GM12878 (cell line): ENCODE results near the gene STK40.

ENCODE experiments used
- BCL11A ChIP-seq: IDR thresholded peaks from 2 replicates; pipeline ENCODE4 v1.6.1; 2011; ENCODE audit warnings: low read depth, low read length
- CREB1 ChIP-seq: IDR thresholded peaks from 2 replicates; pipeline ENCODE4 v1.6.1; 2012; ENCODE audit warnings: low read depth, mild to moderate bottlenecking, inconsistent platforms
- EP300 ChIP-seq, 2 experiments: fragments of 150-350 bp in 1 of 2; IDR thresholded peaks; 2 replicates each; pipeline ENCODE4 v1.6.1; 2011 to 2012; ENCODE audit warnings: low read depth in 2 of 2, low read length in 2 of 2, borderline replicate concordance in 1 of 2, improper control_type of control experiment in 1 of 2, inconsistent platforms in 1 of 2; ENCODE audit not compliant: control insufficient read depth in 1 of 2
- KAT2A ChIP-seq: conservative IDR thresholded peaks from 2 replicates; pipeline ENCODE4 v1.6.1; 2011; ENCODE audit warnings: low read depth, low read length; ENCODE audit not compliant: control insufficient read depth
- KLF5 ChIP-seq: fragments of 450-650 bp; IDR thresholded peaks from 2 replicates; pipeline ENCODE4 v1.6.1; 2014; ENCODE audit warnings: mild to moderate bottlenecking; ENCODE audit not compliant: partially characterized antibody
- MTA3 ChIP-seq: IDR thresholded peaks from 2 replicates; pipeline ENCODE4 v1.6.1; 2012; ENCODE audit warnings: low read length, inconsistent platforms, borderline replicate concordance
- POLR2A ChIP-seq: IDR thresholded peaks from 2 replicates; pipeline ENCODE4 v1.6.1; 2011; ENCODE audit warnings: low read depth, mild to moderate bottlenecking, low read length
- RB1 ChIP-seq: fragments of 450-650 bp; formaldehyde crosslinking; IDR thresholded peaks from 2 replicates; pipeline ENCODE4 v1.6.1; 2017; ENCODE audit warnings: mild to moderate bottlenecking, borderline replicate concordance
- RBBP5 ChIP-seq: fragments of 200-600 bp; sonication (generic); conservative IDR thresholded peaks from 2 replicates; pipeline ENCODE4 v1.6.1; 2016
- SUZ12 ChIP-seq: fragments of 200-600 bp; sonication (generic); IDR thresholded peaks from one replicate; pipeline ENCODE4 v1.6.1; 2018; ENCODE audit warnings: antibody characterized with exemption, mild to moderate bottlenecking; ENCODE audit not compliant: unreplicated experiment
- TF ChIP-seq, protein P1 (sequence below): IDR thresholded peaks from 2 replicates; pipeline ENCODE4 v1.6.1; 2012; ENCODE audit warnings: low read depth, low read length, improper control_type of control experiment
- TF ChIP-seq, protein P2 (sequence below): fragments of 450-650 bp; IDR thresholded peaks from 2 replicates; pipeline ENCODE4 v1.6.1; 2014; ENCODE audit warnings: mild to moderate bottlenecking
- TF ChIP-seq, protein P3 (sequence below), 3 experiments: IDR thresholded peaks in 2 of 3; conservative IDR thresholded peaks in 1 of 3; 2 replicates each; pipeline ENCODE4 v1.5.1; 2011; ENCODE audit warnings: low read depth in 3 of 3, low read length in 3 of 3, mild to moderate bottlenecking in 3 of 3, control low read depth in 2 of 3, moderate library complexity in 2 of 3, inconsistent platforms in 1 of 3, mixed read lengths in 1 of 3; ENCODE audit not compliant: control insufficient read depth in 2 of 3, insufficient read depth in 1 of 3; ENCODE audit errors: extremely low read depth in 1 of 3

DNA sequence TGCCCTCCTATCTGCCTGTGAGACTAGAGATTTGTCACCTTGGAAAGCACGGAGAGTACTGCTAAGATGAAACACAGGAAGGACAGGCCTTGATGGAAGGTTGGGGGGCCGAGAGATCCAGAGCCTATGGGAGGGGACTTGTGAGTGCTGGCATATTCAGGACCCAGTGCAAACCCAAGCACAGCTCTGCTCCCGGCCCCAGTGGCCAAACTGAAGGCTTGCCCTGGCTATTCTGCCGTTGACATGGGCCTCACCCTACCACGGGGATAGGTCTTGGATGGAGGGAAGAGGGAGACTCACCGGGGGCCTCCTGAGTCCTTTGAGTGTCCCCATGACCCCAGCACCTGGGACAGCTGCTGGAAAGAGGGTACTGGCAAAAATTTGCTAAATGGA lies 57.6 kb downstream of the STK40 start:
- TF ChIP-seq SUZ12: no peak
- no peak for TF ChIP-seq CREB1
- no peak for TF ChIP-seq KLF5
- TF ChIP-seq RBBP5: no peak
- TF ChIP-seq, protein P1, sequence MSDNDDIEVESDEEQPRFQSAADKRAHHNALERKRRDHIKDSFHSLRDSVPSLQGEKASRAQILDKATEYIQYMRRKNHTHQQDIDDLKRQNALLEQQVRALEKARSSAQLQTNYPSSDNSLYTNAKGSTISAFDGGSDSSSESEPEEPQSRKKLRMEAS: no peak
- no peak for TF ChIP-seq KAT2A
- TF ChIP-seq, protein P2, sequence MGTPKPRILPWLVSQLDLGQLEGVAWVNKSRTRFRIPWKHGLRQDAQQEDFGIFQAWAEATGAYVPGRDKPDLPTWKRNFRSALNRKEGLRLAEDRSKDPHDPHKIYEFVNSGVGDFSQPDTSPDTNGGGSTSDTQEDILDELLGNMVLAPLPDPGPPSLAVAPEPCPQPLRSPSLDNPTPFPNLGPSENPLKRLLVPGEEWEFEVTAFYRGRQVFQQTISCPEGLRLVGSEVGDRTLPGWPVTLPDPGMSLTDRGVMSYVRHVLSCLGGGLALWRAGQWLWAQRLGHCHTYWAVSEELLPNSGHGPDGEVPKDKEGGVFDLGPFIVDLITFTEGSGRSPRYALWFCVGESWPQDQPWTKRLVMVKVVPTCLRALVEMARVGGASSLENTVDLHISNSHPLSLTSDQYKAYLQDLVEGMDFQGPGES: no peak
- no peak for TF ChIP-seq BCL11A
- TF ChIP-seq, protein P3, sequence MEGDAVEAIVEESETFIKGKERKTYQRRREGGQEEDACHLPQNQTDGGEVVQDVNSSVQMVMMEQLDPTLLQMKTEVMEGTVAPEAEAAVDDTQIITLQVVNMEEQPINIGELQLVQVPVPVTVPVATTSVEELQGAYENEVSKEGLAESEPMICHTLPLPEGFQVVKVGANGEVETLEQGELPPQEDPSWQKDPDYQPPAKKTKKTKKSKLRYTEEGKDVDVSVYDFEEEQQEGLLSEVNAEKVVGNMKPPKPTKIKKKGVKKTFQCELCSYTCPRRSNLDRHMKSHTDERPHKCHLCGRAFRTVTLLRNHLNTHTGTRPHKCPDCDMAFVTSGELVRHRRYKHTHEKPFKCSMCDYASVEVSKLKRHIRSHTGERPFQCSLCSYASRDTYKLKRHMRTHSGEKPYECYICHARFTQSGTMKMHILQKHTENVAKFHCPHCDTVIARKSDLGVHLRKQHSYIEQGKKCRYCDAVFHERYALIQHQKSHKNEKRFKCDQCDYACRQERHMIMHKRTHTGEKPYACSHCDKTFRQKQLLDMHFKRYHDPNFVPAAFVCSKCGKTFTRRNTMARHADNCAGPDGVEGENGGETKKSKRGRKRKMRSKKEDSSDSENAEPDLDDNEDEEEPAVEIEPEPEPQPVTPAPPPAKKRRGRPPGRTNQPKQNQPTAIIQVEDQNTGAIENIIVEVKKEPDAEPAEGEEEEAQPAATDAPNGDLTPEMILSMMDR (IDR thresholded peaks at IDR 0.05 in 2 of 3, conservative IDR thresholded peaks at IDR 0.05 in 1 of 3; ENCODE audit: control insufficient read depth in 2 of 3, extremely low read depth in 1 of 3, insufficient read depth in 1 of 3, low read depth in 3 of 3, low read length in 3 of 3): no peak
- no peak for TF ChIP-seq MTA3
- TF ChIP-seq POLR2A: no peak
- no peak for TF ChIP-seq RB1
- no peak for TF ChIP-seq EP300 (IDR thresholded peaks at IDR 0.05; ENCODE audit: borderline replicate concordance in 1 of 2, control insufficient read depth in 1 of 2, low read depth in 2 of 2, low read length in 2 of 2)
